NT2/D1 (cell line): Measurements from ENCODE around the gene CAB39L.

Source experiments
- YY1 ChIP-seq: IDR thresholded peaks from 2 replicates; pipeline ENCODE4 v1.6.1; 2011; ENCODE audit not compliant: insufficient read length, insufficient read depth
- ZNF274 ChIP-seq: IDR thresholded peaks from 2 replicates; pipeline ENCODE4 v1.6.1; 2011; ENCODE audit warnings: mild to moderate bottlenecking, low read depth, low read length

GRCh38 chr13:49287995-49288394 is 155.9 kb downstream of the CAB39L start:
- TF ChIP-seq YY1 (no peak), ZNF274 (no peak)
